Small intestine (tissue), 7 donors: Measurements from ENCODE around the gene LRRC37A3. TPM values are rescaled to one million over a fixed set of nuclear protein-coding genes. Genes with fewer than 3 reads are reported as not detected.
"Not testable (repeated sequence)": the region's sequence is repeated elsewhere in the genome, so short reads cannot be mapped to it uniquely, and the experiment has no call there.

Experiments
- DNase-seq, 2 donors: peaks; one replicate each; pipeline versions ENCODE4 v3.0.0 to v3.0.0-alpha.2; 2013
- FAIRE-seq: peaks from 2 replicates; lab custom pipeline; 2012; peaks lifted over from hg19 to GRCh38; lab: Jason Lieb, UNC
- H3K27ac ChIP-seq, 3 donors: one replicate each; pipeline ENCODE4 v1.5.1; 2013; ENCODE audit warnings: low read length in 2 of 3, mild to moderate bottlenecking in 2 of 3, control low read depth in 1 of 3, inconsistent platforms in 1 of 3, low read depth in 1 of 3, moderate library complexity in 1 of 3
- H3K27me3 ChIP-seq, 3 donors: one replicate each; pipeline ENCODE4 v1.6.1; 2013; ENCODE audit warnings: low read length in 3 of 3, inconsistent platforms in 1 of 3; ENCODE audit not compliant: control insufficient read depth in 3 of 3, insufficient read depth in 3 of 3
- H3K36me3 ChIP-seq, 3 donors: one replicate each; pipeline ENCODE4 v1.6.1; 2013; ENCODE audit warnings: low read length in 3 of 3, inconsistent platforms in 1 of 3, low read depth in 1 of 3, mild to moderate bottlenecking in 1 of 3, moderate library complexity in 1 of 3; ENCODE audit not compliant: control insufficient read depth in 3 of 3, insufficient read depth in 2 of 3
- H3K4me1 ChIP-seq, 3 donors: one replicate each; pipeline ENCODE4 v1.6.1; 2013; ENCODE audit warnings: low read length in 2 of 3, inconsistent platforms in 1 of 3, low read depth in 1 of 3, mild to moderate bottlenecking in 1 of 3, moderate library complexity in 1 of 3; ENCODE audit not compliant: control insufficient read depth in 3 of 3, insufficient read depth in 2 of 3
- H3K4me3 ChIP-seq, 3 donors: one replicate each; pipeline ENCODE4 v1.5.1; 2013; ENCODE audit warnings: low read length in 3 of 3, control low read depth in 1 of 3, inconsistent platforms in 1 of 3, low read depth in 1 of 3, mild to moderate bottlenecking in 1 of 3, moderate library complexity in 1 of 3
- H3K9me3 ChIP-seq, 2 donors: one replicate each; pipeline ENCODE4 v1.6.1; 2013; ENCODE audit warnings: low read depth in 1 of 2, low read length in 1 of 2; ENCODE audit not compliant: control insufficient read depth in 2 of 2, insufficient read depth in 1 of 2
- WGBS, 3 donors: extraction: QIAGEN DNeasy Blood & Tissue Kit; methylation state at CpG; one replicate each; pipeline ENCODE4 v1.1.7; 2013; 5-methylcytosine and 5-hydroxymethylcytosine counted together
- polyA plus RNA-seq, 4 donors: library from polyadenylated mRNA; stranded (reverse) in 3 of 4; unstranded in 1 of 4; fragments of 200-250 nt in 3 of 4; fragments of 120-200 nt in 1 of 4; gene quantifications; one replicate each; pipeline versions ENCODE4 v1.2.1 to v1.2.3, GENCODE V29; 2013
- donor health status: healthy with polysubstance abuse.
- donor health status: control.
- donor health status: control.
- donor health status: Bipolar disorder and iron deficiency.
- donor health status: healthy.

Gene LRRC37A3
- polyA plus RNA-seq, 4 donors = 0.27 to 6.8 (median 2.0) TPM

DNA sequence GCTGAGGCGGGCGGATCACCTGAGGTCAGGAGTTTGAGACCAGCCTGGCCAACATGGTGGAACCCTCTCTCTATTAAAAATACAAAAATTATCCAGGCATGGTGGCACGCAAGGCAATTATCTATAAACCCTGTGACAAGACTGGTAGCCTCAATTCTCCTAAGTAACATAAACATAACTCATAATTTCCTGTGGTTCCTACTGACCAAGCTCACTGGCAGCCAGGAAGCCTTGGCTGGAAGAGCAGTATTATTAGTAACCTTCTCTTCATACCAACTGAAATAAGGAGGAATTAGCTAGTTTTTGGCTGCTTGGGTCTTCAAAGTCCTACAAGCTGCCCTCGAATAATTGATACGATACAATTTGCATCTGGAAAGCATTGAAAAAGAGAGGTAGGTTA, 31.6 kb upstream of the LRRC37A3 start:
- no peak for DNase-seq
- H3K4me3 ChIP-seq = no peak overlapping the region
- WGBS, 3 donors = 83 to 93% (median 92%) methylated on average over 5 of the region's 5 CpGs
- no peaks in the 10 kb centered on the region for H3K9me3 ChIP-seq
- H3K27me3 ChIP-seq = no peaks in the 10 kb centered on the region
- H3K36me3 ChIP-seq = no peaks in the 10 kb centered on the region
- H3K27ac ChIP-seq = no peak overlapping the region
- no peak for FAIRE-seq
- no peaks in the 10 kb centered on the region for H3K4me1 ChIP-seq

DNA sequence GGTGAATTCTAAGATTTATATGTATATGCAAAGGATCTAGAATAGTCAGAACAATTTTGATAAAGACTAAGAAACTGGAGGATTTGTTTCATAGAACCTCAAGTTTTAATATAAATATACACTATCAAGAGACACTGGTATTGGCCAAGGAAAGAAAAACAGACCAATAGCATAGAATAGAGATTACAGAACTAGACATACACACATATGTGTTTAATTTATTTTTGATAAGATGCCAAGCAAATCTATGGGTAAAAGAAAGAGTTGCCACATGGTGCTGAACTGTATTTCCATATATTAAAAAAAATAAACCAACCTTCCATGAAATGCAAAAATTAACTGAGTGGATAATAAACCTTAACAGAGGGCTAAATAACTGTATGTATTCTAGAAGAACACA, 27.9 kb upstream of the LRRC37A3 start:
- H3K4me1 ChIP-seq = no peaks in the 10 kb centered on the region

DNA sequence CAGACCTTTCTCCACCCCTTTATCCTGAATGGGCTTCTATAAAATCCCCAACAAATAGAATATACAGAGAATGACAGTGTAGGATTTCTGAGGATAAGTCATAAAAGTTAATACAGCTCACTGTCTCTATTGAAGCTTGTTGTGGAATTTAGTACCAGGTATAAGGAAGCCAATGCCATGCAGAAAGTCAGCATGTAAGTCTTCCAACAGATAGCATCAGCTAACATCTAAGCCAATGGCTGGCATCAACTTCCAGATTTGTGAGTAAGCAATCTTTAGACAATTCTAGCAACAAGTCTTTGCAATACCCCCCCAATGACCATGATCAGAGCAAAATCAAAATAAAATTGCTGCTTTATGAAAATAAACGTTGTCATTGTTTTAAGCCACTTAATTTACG, 22.5 kb upstream of the LRRC37A3 start:
- WGBS, 3 donors = 85 to 90% (median 88%) methylated on average over 2 of the region's 2 CpGs
- FAIRE-seq (no peak), DNase-seq (no peak)
- H3K36me3 ChIP-seq = no peaks in the 10 kb centered on the region
- H3K4me3 ChIP-seq = no peak overlapping the region
- no peak overlapping the region for H3K27ac ChIP-seq
- H3K4me1 ChIP-seq = no peaks in the 10 kb centered on the region
- H3K9me3 ChIP-seq = no peaks in the 10 kb centered on the region
- no peaks in the 10 kb centered on the region for H3K27me3 ChIP-seq

More for the DNA sequence above, 27.9 kb upstream of the LRRC37A3 start:
- no peaks in the 10 kb centered on the region for H3K27me3 ChIP-seq
- H3K4me3 ChIP-seq = no peak overlapping the region
- FAIRE-seq = no peak
- no peaks in the 10 kb centered on the region for H3K9me3 ChIP-seq
- no peak overlapping the region for H3K27ac ChIP-seq
- H3K36me3 ChIP-seq = no peaks in the 10 kb centered on the region
- no peak for DNase-seq

DNA sequence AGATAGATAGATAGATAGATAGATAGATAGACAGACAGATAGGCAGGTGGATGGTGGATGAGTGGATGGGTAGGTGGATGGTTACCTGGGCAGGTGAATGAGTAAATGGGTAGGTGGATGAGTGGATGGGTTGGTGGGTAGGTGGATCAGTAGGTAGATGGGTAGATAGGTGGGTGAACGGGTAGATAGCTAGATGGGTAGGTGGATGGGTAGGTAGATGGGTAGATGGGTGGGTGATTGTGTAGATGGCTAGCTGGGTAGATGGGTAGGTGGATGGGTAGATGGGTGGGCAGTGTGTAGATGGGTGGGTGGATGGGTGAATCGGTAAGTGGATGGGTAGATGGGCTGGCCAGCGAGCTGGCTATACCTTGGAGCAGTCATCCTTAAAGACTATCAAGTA, 21.8 kb upstream of the LRRC37A3 start:
- FAIRE-seq (no peak), DNase-seq (no peak)
- Histone ChIP-seq H3K27me3 (no peaks in the 10 kb centered on the region), H3K9me3 (no peaks in the 10 kb centered on the region), H3K27ac (no peak overlapping the region), H3K4me1 (no peaks in the 10 kb centered on the region), H3K36me3 (no peaks in the 10 kb centered on the region), H3K4me3 (no peak overlapping the region)
- 91 to 93% (median 93%) methylated on average over 3 of the region's 3 CpGs for WGBS, 3 donors

GRCh38 chr17:64940055-64940454, 20.8 kb upstream of the LRRC37A3 start:
- Histone ChIP-seq H3K27ac (no peak overlapping the region), H3K4me1 (no peaks in the 10 kb centered on the region), H3K9me3 (no peaks in the 10 kb centered on the region), H3K36me3 (no peaks in the 10 kb centered on the region), H3K4me3 (no peak overlapping the region), H3K27me3 (no peaks in the 10 kb centered on the region)
- 91 to 95% (median 92%) methylated on average over 4 of the region's 4 CpGs for WGBS, 3 donors
- DNase-seq (no peak), FAIRE-seq (no peak)

- WGBS, 3 donors = 34 to 42% (median 39%) methylated on average over 11 of the region's 11 CpGs
- Histone ChIP-seq H3K27me3 (no peaks in the 10 kb centered on the region), H3K36me3 (no peaks in the 10 kb centered on the region), H3K4me1 (no peaks in the 10 kb centered on the region), H3K4me3 (no peak overlapping the region), H3K27ac (no peak overlapping the region), H3K9me3 (no peaks in the 10 kb centered on the region)
- DNase-seq (peak; percentile 53 to 58), FAIRE-seq (no peak)
Measured at GRCh38 chr17:64938925-64939474, 19.7 kb upstream of the LRRC37A3 start.

GRCh38 chr17:64938290-64938689, 19.0 kb upstream of the LRRC37A3 start:
- no peak overlapping the region for H3K27ac ChIP-seq
- H3K27me3 ChIP-seq = no peaks in the 10 kb centered on the region
- H3K4me1 ChIP-seq = no peaks in the 10 kb centered on the region
- no peaks in the 10 kb centered on the region for H3K9me3 ChIP-seq
- no peak overlapping the region for H3K4me3 ChIP-seq
- no peak for DNase-seq
- H3K36me3 ChIP-seq = no peaks in the 10 kb centered on the region
- FAIRE-seq = no peak

GRCh38 chr17:64936117-64936516, 16.8 kb upstream of the LRRC37A3 start:
- no peak for DNase-seq
- WGBS, 3 donors = 89 to 93% (median 91%) methylated on average over 10 of the region's 10 CpGs
- Histone ChIP-seq H3K27ac (no peak overlapping the region), H3K4me1 (no peaks in the 10 kb centered on the region), H3K4me3 (no peak overlapping the region), H3K9me3 (no peaks in the 10 kb centered on the region), H3K36me3 (no peaks in the 10 kb centered on the region), H3K27me3 (no peaks in the 10 kb centered on the region)
- no peak for FAIRE-seq

GRCh38 chr17:64934284-64934778, 15.1 kb upstream of the LRRC37A3 start:
- WGBS, 3 donors = 89 to 94% (median 91%) methylated on average over 5 to 6 of the region's 6 CpGs
- not testable (repeated sequence) for DNase-seq, H3K9me3 ChIP-seq, H3K27ac ChIP-seq, H3K4me1 ChIP-seq, H3K4me3 ChIP-seq, H3K36me3 ChIP-seq, FAIRE-seq, H3K27me3 ChIP-seq
